GM23248 (cell line): ENCODE results near the gene MRE11.

Source experiments
- EZH2 ChIP-seq: fragments of 200-600 bp; sonication (generic); IDR thresholded peaks from 2 replicates; pipeline ENCODE4 v1.6.1; 2018; ENCODE audit warnings: antibody characterized with exemption, mild to moderate bottlenecking; ENCODE audit not compliant: insufficient read depth, poor library complexity, severe bottlenecking
- EZH2phosphoT487 ChIP-seq: fragments of 200-600 bp; sonication (generic); IDR thresholded peaks from 2 replicates; pipeline ENCODE4 v1.6.1; 2018; ENCODE audit warnings: antibody characterized with exemption, moderate library complexity, mild to moderate bottlenecking, low read depth; ENCODE audit not compliant: insufficient read depth

- TF ChIP-seq EZH2phosphoT487 (no peak), EZH2 (no peak)
Measured at GRCh38 chr11:94511932-94512781, 18.5 kb upstream of the MRE11 start, which contains the start of gene C11orf97.
